GM19099 (cell line): ENCODE measurements around the gene CRB1.

Source experiments
- POLR2A ChIP-seq: IDR thresholded peaks from 3 replicates; pipeline ENCODE4 v1.6.1; 2011; ENCODE audit warnings: low read depth; ENCODE audit not compliant: insufficient read length; ENCODE audit errors: extremely low read depth

Gene CRB1

DNA sequence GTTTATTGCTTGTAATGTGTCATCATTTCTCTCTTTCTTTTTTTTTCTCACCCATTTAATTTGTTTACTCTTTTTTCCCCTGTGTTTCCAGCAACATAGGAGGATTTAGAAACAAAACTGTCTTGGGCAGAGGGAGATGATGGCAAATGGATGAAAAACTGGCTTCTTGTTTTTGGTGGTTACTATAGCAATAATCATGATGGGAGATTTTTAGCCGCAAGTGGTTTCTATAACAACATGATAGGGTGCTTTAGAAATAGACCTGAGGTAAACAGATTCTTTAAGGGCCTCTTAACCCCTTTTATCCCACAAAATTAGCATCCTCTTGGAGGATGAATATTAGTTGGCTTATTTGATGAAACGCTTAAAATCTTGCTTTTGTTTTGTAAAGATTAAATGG, 51.6 kb downstream of the CRB1 start:
- TF ChIP-seq POLR2A = no peak

DNA sequence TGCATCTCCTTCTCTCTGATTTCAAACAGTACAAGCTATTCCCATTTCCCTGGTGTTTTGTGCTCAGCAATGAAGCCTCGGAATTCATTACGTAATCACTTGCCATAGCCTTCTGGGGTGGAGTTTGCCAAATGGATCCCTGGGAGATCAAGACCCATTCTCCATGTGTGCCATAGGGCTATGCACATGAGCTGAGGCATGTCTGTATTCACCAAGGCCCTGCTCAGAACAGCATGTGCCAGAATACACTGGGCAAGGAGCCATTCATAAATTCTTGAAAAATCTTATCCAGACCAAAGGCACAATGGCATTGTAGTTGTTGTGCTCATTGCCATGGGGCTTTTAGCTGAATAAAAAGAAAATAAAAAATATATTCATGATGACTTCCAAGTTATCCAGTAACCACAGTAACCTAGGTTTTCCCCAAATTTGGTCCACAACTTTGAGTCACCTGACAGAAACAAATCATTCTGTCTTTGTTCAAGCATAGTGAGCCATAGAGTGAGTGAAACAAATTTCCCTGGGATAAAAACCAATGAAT, 53.0 kb downstream of the CRB1 start:
- no peak for TF ChIP-seq POLR2A

DNA sequence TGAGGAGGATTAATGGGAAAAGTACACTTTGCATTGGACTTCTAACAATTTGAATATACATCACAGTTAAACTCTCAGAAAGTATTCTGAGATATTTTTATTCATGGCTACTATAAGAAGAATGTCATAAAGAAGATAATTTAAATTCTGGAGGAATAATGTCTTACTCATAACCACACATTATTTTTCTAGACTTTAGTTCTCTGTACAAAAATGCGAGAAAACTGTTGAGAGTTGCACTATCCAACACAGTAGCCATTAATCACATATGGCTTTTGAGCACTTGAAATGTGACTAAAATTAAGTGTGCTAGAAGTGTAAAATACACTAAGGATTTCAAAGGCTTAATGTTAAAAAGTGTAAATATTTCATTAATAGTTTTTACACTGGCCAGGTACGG, 53.8 kb downstream of the CRB1 start:
- TF ChIP-seq POLR2A = no peak

DNA sequence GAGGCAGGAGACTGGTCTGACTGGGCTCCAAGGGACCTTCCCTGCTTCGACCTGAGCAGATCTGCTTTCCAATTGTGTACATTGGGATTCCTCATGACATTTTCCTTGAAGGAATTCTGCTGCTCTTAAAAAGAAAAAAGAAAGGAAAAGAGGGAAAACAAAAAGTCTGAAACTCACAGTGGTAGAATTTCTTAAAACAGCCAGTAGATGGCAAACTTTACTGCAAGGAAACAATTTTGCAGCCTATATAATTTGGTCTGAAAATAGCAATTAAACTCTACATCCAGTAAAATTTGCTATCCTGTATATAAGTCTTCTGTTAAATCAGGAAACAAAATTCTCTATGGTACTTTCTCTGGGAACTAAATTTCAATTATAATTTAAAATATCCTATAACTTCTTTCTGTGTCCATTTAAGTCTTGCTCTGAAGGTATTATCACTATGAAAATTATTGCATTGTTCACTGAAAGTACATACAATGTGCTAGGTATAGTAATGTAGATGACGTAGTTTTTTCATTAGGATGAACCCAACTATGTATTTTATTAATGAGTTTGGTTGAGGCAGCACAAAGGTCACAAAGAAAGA, 59.8 kb downstream of the CRB1 start:
- no peak for TF ChIP-seq POLR2A

DNA sequence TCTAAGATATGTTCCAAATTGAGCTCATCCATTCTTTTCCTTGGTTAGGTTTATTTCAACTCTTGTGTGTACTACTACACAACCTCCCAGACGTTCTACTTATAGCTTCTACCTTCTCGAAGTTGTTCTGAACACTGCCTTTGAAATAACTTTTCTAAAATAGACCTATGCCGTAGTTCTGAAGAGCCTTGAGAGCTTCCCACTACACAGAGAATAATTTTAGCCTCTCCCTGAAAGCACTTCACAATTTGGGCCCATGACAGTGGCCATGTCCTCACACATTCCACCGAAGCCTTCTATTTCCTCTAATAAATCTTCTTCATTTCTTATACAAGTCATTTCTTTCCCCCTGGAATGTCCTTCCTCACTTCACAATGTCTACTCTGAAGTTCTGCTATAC, 62.2 kb downstream of the CRB1 start:
- TF ChIP-seq POLR2A = no peak

DNA sequence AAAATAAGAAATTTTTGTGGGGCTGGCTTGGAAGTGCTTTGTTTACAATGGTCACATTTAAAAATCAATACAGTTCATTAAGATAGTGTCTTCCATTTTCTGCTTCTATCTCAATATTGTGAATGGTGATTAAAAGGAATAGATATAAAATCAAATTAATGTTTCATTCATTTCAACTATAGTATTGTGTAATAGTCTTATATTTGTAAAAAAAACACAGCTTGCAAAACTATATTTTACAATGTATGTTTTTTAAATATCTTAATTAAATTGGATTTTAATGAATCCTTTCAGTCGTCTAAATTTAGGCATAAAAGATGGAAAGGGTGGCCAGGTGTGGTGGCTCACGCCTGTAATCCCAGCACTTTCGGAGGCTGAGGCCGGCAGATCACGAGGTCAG, 63.5 kb downstream of the CRB1 start:
- TF ChIP-seq POLR2A = no peak

DNA sequence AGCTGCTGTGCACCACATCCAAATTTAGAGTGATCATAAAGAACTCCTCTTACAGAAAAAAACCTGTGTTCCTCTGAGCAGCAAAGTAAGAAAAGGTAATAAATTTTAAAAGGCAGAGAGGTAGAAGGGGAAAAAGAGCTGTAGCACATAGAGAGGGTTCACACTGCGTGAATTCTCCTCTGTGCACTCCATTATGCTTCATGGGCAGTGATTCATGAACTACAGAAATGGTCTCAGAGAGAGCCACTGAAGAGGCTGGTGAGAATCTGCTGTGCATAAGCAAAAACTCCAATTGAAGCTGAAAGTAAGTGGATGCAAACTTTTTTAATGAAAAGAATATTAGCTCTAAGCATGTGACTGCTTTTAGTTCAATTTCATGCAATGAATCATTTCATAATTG, 65.0 kb downstream of the CRB1 start:
- TF ChIP-seq POLR2A = no peak

DNA sequence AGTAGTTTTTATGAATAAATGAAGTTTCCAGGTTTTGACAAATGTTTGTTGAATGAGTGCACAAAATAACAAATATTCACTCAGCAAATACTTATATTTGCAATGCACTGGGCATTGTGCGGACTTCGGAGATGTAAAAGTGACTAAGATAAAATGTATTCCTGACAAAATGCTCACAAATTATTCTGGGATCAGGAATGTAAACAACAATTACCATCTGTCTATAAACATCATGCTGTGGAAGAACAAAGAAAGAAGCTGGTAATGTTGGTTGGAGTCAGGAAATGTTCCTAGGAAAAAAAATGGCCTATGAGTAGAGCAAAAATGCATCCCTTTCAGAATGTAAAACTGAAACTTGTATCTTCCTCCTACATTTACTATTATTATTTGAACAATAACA, 68.5 kb downstream of the CRB1 start:
- no peak for TF ChIP-seq POLR2A

DNA sequence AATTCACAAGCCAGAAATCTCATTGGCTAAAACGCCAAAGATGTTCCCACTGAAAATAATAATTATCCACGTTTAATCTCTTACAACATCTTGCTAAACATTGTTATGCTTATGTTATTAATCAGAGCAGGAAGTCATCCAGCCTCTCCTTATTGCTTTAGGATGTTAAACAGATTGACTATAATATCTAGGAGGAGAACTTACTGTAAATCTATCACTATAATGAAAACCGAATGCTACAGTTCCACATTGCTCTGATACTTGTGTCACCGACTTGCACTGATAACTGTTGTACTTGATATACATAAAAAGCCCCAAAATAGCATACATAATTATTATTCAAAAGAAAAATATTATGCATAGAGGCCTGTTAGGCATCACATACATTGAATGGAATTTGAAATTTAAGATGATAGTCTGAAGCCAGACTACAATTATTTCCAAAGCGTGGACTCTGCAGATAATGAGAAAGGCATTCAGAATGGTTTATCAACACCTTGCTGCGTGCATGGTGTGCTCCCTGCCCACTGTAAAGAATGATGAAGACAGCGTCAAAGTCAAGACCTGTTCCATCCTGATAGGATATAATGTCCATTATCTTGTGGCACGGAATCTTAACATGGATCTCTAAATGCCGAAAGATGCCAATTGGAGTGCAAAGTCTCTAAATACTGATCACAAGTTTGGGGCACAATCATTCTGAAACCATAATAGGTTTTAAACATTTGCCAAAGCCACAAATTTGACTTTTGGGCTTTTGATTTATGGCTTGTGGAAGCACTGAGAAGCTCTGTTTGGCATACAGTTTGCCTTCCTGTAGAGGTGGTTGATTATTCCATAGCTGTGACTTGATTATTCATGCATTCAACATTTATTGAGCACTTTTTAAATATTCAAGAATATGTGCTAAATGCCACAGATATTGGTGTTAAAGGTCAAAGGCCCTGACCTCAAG, 71.3 kb downstream of the CRB1 start:
- TF ChIP-seq POLR2A = no peak

DNA sequence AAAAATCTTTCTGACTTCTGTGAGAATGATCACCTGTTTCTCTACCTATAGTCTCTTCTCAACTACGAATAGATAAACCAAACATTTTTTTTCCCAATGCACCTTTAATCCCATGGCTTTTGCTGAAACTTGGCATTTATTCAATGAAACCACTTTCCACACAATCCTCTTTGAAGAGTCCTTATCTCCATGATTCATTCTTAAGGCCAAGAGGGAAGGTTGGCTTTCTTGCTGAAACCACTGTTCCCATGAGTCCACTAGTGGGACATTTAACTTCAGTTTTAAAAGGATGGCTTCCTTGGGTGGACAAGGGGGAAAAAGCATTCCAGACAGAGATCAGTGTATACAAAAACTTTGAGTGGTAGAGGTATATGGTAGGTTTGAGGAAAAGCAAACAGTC, 73.6 kb downstream of the CRB1 start:
- TF ChIP-seq POLR2A = no peak

DNA sequence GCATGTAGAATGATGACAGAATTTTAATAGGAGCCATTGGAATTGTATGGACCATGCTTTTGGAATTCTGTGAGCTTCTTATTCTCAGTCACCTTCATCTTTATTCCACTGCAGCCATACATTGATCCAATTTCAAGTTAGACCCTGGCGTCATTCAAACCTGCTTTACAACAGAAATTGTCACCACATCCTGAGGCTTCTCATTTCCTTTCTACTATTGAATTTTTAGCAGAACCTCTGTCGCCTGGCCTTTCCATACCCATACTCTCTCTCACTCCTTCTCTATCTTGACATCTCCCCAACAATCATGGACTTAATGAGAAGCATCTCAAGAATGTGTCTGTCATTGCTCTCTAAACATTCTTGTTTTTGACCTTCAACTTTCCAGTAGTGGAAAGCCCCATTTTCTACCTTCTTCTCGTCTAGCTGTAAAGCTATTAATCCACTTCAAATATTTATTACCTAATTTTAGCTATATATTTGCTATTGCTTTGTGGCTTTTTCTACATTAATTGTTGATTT, 74.1 kb downstream of the CRB1 start:
- no peak for TF ChIP-seq POLR2A

DNA sequence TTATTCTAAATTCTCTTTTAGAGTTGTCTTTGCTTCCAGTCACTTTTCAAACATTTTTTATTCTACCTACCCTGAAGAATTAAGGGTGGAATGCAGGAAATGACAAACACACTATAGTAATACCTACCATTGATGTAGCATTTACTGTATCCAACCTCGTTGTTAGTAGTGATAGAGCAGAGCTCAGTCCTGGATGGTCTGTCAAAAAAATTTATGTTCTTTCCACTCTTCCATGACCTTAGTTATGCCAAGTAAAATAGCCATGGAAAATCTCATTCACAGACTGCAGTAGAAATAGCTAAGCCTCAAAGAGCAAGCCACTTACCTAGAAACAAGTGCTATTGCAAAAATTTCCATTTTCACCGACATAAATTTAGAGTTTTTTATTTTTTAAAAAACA, 74.6 kb downstream of the CRB1 start:
- TF ChIP-seq POLR2A = no peak

DNA sequence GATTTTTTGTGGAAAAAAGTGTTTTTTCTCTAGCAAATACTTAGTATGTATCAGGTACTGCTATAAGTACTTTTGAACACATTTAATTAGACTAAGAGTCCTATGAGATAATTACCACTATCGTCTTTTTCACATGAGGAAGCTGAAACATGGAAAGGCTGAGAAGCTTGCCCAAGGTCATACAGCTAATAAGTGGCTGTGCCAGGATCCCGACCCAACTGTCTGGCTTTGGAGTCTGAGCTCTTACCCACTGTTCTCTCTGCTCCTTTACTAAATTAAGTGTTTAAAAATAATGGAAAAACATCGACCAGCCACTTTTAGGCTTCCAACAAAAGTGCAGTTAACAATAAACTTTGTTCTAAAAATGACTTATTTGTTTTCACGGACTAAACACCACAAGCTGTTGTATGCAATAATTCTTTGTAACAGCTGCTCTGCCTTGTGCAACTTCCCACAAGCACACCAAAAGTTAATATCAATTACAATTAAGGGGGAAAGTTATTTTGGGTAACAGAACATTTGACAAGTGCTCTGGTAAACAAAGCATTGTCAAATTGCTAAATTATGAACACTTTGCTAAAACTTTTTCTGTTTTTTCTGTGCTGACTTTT, 75.7 kb downstream of the CRB1 start:
- TF ChIP-seq POLR2A = no peak

DNA sequence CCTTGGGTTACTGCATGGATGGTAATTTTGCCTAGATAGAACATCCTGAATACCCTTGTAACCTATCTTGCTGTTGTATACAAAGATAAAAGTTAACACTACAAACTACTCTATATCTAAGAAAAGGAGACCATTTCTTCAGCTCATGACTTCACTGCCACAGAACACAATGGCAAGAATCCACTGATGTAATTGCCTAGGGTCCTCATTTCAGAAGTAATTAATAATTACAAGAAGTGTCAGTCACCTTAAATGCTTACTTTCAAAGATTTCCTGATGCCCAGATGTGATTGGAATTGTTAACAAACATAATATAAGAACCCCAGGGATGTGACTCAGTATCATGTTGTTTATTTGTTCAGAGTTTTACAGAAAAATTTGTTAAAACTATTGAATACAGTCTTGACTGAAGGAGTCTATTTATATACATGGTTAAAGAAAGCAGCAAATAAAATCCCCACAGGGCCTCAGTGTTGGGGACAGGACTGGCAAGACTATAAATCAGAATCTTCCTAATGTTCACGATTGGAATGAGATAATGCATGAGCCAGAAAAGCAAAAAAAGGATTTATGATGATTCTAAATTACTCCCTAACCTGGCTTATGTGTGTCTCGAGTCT, 83.9 kb downstream of the CRB1 start:
- TF ChIP-seq POLR2A = no peak
